Liver (tissue), 2 donors: ENCODE results near the gene HRH2.
"Not testable (repeated sequence)": the region's sequence is repeated elsewhere in the genome, so short reads cannot be mapped to it uniquely, and the experiment has no call there.

Experiments used
- CTCF ChIP-seq: fragments of 150-350 bp; IDR thresholded peaks from 2 replicates; pipeline ENCODE4 v1.5.1; 2017; ENCODE audit warnings: improper control_type of control experiment, low read depth, low read length; ENCODE audit not compliant: missing input control
- FOXA1 ChIP-seq: IDR thresholded peaks from 2 replicates; pipeline ENCODE4 v1.6.1; 2016; ENCODE audit warnings: antibody characterized with exemption
- YY1 ChIP-seq: IDR thresholded peaks from 2 replicates; pipeline ENCODE4 v1.6.1; 2016; ENCODE audit warnings: antibody characterized with exemption, mild to moderate bottlenecking
- ZBTB33 ChIP-seq: IDR thresholded peaks from 2 replicates; pipeline ENCODE4 v1.6.1; 2016; ENCODE audit warnings: antibody characterized with exemption
- donor health status: healthy.

GRCh38 chr5:175719109-175719432, 61.2 kb downstream of the HRH2 start:
- TF ChIP-seq YY1, FOXA1, ZBTB33, CTCF: not testable (repeated sequence)
